Gastroesophageal sphincter (tissue), 3 donors: Measurements from ENCODE around the gene GSX1.

Source experiments
- CTCF ChIP-seq, 4 experiments: fragments of 200-600 bp in 2 of 4; fragments of 450-650 bp in 2 of 4; sonication (generic) in 1 of 4; IDR thresholded peaks; one replicate each; pipeline ENCODE4 v1.5.1; 2017 to 2019; ENCODE audit warnings: antibody characterized with exemption in 4 of 4, mild to moderate bottlenecking in 2 of 4, moderate library complexity in 2 of 4
- POLR2A ChIP-seq, 2 donors: fragments of 450-650 bp; IDR thresholded peaks; one replicate each; pipeline ENCODE4 v1.6.1; 2017; ENCODE audit warnings: antibody characterized with exemption in 2 of 2, mild to moderate bottlenecking in 2 of 2, moderate library complexity in 1 of 2
- POLR2AphosphoS5 ChIP-seq: sonication (generic); formaldehyde crosslinking; IDR thresholded peaks from one replicate; pipeline ENCODE4 v1.6.1; 2017; ENCODE audit warnings: antibody characterized with exemption

DNA sequence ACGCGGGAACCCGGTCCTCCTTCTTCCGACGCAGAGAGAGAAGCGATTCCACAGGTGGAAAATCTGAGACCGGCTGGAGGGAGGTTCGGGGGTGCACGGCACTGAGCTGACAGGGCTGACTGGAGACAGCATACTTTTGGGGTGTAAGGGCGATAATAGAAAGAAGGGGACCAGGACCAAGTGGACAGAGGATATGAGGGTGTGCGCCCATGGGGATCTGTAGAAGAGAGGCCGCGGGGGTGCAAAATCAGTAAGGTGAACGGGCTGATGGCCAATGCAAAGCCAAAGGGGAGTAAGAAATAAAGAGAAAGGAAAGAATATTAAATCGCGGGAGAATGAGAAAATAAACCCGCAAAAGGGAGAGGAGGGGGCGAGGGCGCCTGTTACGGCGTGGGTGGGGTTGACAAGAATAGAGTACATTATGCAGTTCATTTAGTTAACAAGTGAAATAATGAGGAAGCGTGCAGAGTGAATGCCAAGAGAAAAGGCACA is 336 bp upstream of the GSX1 start:
- TF ChIP-seq CTCF (IDR thresholded peaks at IDR 0.05): no peak
- no peak for TF ChIP-seq POLR2A (IDR thresholded peaks at IDR 0.05)
- no peak for TF ChIP-seq POLR2AphosphoS5
